ENCODE data around the gene ATP10A.

The ATP10A gene

DNA sequence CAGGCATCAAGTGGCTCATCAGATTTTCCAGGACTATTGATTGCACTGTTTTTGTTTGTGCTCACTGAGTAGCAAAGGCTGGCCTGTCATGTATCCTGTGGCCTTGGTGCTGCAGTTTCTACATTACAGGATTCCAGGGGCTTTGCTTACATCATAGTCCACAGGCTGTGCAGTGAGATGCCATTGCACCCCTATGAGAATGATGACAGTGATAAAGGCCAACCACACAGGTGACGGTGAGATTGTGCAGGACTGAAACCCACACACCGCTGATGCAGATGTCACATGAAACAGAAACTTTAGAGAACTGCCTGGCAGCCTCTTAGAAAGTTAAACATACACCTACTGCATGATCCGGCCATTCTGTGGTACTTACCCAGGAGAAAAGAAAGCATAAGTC lies 229.3 kb downstream of the ATP10A start:
- DNase-seq = no peak

DNA sequence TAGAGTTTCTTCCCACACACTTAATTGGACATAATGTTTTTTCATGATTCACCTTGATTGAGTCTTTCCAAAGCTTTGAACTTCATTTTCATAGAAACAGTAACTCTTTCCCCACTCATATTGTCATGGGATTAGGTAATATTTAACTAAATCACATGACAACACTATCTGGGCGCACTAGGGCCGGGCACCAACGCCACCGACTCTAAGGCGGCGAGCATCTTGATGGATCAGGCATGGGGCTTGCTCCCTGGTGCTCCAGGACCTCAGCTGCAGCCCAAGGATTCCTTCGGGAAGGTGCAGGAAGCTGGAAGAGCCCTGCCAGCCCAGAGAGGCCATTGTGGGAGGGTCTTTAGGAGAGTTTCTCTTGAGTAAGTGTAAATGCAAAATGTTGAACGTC lies 231.2 kb downstream of the ATP10A start:
- DNase-seq = no peak
